Thymus (tissue), 11 donors: ENCODE measurements around the gene BCL11A. TPM values are rescaled to one million over a fixed set of nuclear protein-coding genes. Genes with fewer than 3 reads are reported as not detected.

ENCODE experiments used
- DNase-seq, 9 donors: peaks; one replicate each; pipeline ENCODE4 v3.0.0-alpha.2; 2013; ENCODE audit warnings: low spot score in 9 of 9, low read depth in 6 of 9, missing footprints in 1 of 9
- H3K27ac ChIP-seq, 2 donors: one replicate each; pipeline ENCODE4 v1.5.1; 2013; ENCODE audit warnings: control low read depth in 1 of 2, low read depth in 1 of 2, low read length in 1 of 2, mild to moderate bottlenecking in 1 of 2, moderate library complexity in 1 of 2
- H3K27me3 ChIP-seq, 2 donors: one replicate each; pipeline ENCODE4 v1.5.1; 2013; ENCODE audit warnings: low read length in 1 of 2; ENCODE audit not compliant: control insufficient read depth in 2 of 2, insufficient read depth in 1 of 2
- H3K36me3 ChIP-seq, 2 donors: one replicate each; pipeline ENCODE4 v1.5.1; 2013; ENCODE audit warnings: low read length in 1 of 2, mild to moderate bottlenecking in 1 of 2, moderate library complexity in 1 of 2; ENCODE audit not compliant: control insufficient read depth in 2 of 2, insufficient read depth in 2 of 2
- H3K4me1 ChIP-seq, 2 donors: one replicate each; pipeline ENCODE4 v1.5.1; 2013; ENCODE audit warnings: low read length in 2 of 2; ENCODE audit not compliant: control insufficient read depth in 2 of 2, insufficient read depth in 2 of 2
- H3K4me3 ChIP-seq, 2 donors: one replicate each; pipeline ENCODE4 v1.5.1; 2013; ENCODE audit warnings: low read length in 2 of 2, control low read depth in 1 of 2, mild to moderate bottlenecking in 1 of 2
- H3K9me3 ChIP-seq, 2 donors: one replicate each; pipeline ENCODE4 v1.5.1; 2013; ENCODE audit warnings: low read length in 1 of 2, mild to moderate bottlenecking in 1 of 2; ENCODE audit not compliant: control insufficient read depth in 2 of 2, insufficient read depth in 1 of 2
- WGBS: extraction: QIAGEN DNeasy Blood & Tissue Kit; methylation state at CpG from one replicate; pipeline ENCODE4 v1.1.7; 2013; 5-methylcytosine and 5-hydroxymethylcytosine counted together
- polyA plus RNA-seq: library from polyadenylated mRNA; stranded (reverse); fragments of 200-250 nt; gene quantifications from one replicate; pipeline ENCODE4 v1.2.3, GENCODE V29; 2013
- total RNA-seq: library from RNA; stranded (reverse); fragments of 120-200 nt; gene quantifications from one replicate; pipeline ENCODE4 v1.2.4, GENCODE V29; 2013
- donor health status: healthy.

Gene BCL11A
- total and polyA plus RNA-seq, 2 donors, result 27.9 to 33.6 TPM

GRCh38 chr2:60550984-60551239 lies 2.5 kb downstream of the BCL11A start:
- H3K27ac ChIP-seq, result peak overlapping the region; percentile 79 to 92
- H3K27me3 ChIP-seq, result no peaks in the 10 kb centered on the region
- H3K9me3 ChIP-seq, result no peaks in the 10 kb centered on the region
- peaks cover 3 to 5% of the 10 kb centered on the region in 2 donors for H3K36me3 ChIP-seq
- peak overlapping the region; percentile 93 for H3K4me3 ChIP-seq
- WGBS, result under 1% methylated on average over 8 of the region's 8 CpGs
- peak in 1 of 9 donors; percentile 54 for DNase-seq
- peaks cover 3 to 13% of the 10 kb centered on the region in 2 donors for H3K4me1 ChIP-seq

- peaks cover 8 to 11% of the 10 kb centered on the region in 2 donors for H3K36me3 ChIP-seq
- peak in 7 of 9 donors; percentile 89 to 97 (median 91) for DNase-seq
- H3K4me1 ChIP-seq, result peaks cover 9 to 19% of the 10 kb centered on the region in 2 donors
- no peaks in the 10 kb centered on the region for H3K27me3 ChIP-seq
- WGBS, result under 1% methylated on average over 62 of the region's 62 CpGs
- peak overlapping the region; percentile 93 for H3K4me3 ChIP-seq
- H3K9me3 ChIP-seq, result no peaks in the 10 kb centered on the region
- peak overlapping the region; percentile 79 to 92 for H3K27ac ChIP-seq
Measured at GRCh38 chr2:60550178-60550983, 3.1 kb downstream of the BCL11A start.

GRCh38 chr2:60549928-60550177 lies 3.6 kb downstream of the BCL11A start:
- DNase-seq, result no peak
- WGBS, result under 1% methylated on average over 13 of the region's 13 CpGs
- Histone ChIP-seq H3K36me3 (peaks cover 13 to 16% of the 10 kb centered on the region in 2 donors), H3K27me3 (no peaks in the 10 kb centered on the region), H3K9me3 (no peaks in the 10 kb centered on the region), H3K4me1 (peaks cover 14 to 24% of the 10 kb centered on the region in 2 donors), H3K27ac (peak overlapping the region; percentile 79 to 92), H3K4me3 (peak overlapping the region; percentile 93)

- H3K4me1 ChIP-seq, result peaks cover 18 to 27% of the 10 kb centered on the region in 2 donors
- H3K27ac ChIP-seq, result peak overlapping the region; percentile 79 to 92
- peak in 4 of 9 donors; percentile 44 to 80 (median 54) for DNase-seq
- under 1% methylated on average over 40 of the region's 40 CpGs for WGBS
- no peaks in the 10 kb centered on the region for H3K9me3 ChIP-seq
- peak overlapping the region; percentile 93 for H3K4me3 ChIP-seq
- H3K27me3 ChIP-seq, result no peaks in the 10 kb centered on the region
- peaks cover 13 to 21% of the 10 kb centered on the region in 2 donors for H3K36me3 ChIP-seq
Measured at GRCh38 chr2:60549238-60549927, 4.1 kb downstream of the BCL11A start.

- no peaks in the 10 kb centered on the region for H3K27me3 ChIP-seq
- H3K4me3 ChIP-seq, result peak overlapping the region; percentile 93
- no peak for DNase-seq
Measured at GRCh38 chr2:60548845-60549237, 4.6 kb downstream of the BCL11A start.

GRCh38 chr2:60548311-60548710 lies 5.1 kb downstream of the BCL11A start:
- peak overlapping the region; percentile 93 for H3K4me3 ChIP-seq
- no peaks in the 10 kb centered on the region for H3K9me3 ChIP-seq
- H3K27ac ChIP-seq, result no peak overlapping the region
- H3K36me3 ChIP-seq, result peaks cover 17 to 31% of the 10 kb centered on the region in 2 donors
- H3K4me1 ChIP-seq, result peaks cover 18 to 35% of the 10 kb centered on the region in 2 donors
- WGBS, result 27% methylated on average over 4 of the region's 4 CpGs
- H3K27me3 ChIP-seq, result no peaks in the 10 kb centered on the region
- DNase-seq, result no peak

More at GRCh38 chr2:60548845-60549237, 4.6 kb downstream of the BCL11A start:
- Histone ChIP-seq H3K27ac (peak overlapping the region in 1 of 2 donors; percentile 92), H3K9me3 (no peaks in the 10 kb centered on the region), H3K36me3 (peaks cover 13 to 26% of the 10 kb centered on the region in 2 donors), H3K4me1 (peaks cover 18 to 31% of the 10 kb centered on the region in 2 donors)
- 11% methylated on average over 9 of the region's 9 CpGs for WGBS

GRCh38 chr2:60547841-60548240 lies 5.6 kb downstream of the BCL11A start:
- Histone ChIP-seq H3K4me1 (peaks cover 18 to 36% of the 10 kb centered on the region in 2 donors), H3K36me3 (peaks cover 17 to 36% of the 10 kb centered on the region in 2 donors), H3K27me3 (no peaks in the 10 kb centered on the region), H3K27ac (peak overlapping the region; percentile 8 to 43), H3K9me3 (no peaks in the 10 kb centered on the region), H3K4me3 (peak overlapping the region in 1 of 2 donors; percentile 14)
- no peak for DNase-seq

GRCh38 chr2:60546756-60547420 lies 6.6 kb downstream of the BCL11A start:
- 65% methylated on average over 6 of the region's 6 CpGs for WGBS
- H3K27ac ChIP-seq, result no peak overlapping the region
- no peaks in the 10 kb centered on the region for H3K9me3 ChIP-seq
- peaks cover 18 to 36% of the 10 kb centered on the region in 2 donors for H3K4me1 ChIP-seq
- no peaks in the 10 kb centered on the region for H3K27me3 ChIP-seq
- no peak overlapping the region for H3K4me3 ChIP-seq
- no peak for DNase-seq
- H3K36me3 ChIP-seq, result peaks cover 17 to 42% of the 10 kb centered on the region in 2 donors
